ENCODE data around the gene GPC6. TPM values are rescaled to one million over a fixed set of nuclear protein-coding genes. Genes with fewer than 3 reads are reported as not detected.

Gene GPC6
- total RNA-seq, 3 donors from 2014 or later (not counting 1 experiment from before 2014, with no cell fraction given), result not detected

DNA sequence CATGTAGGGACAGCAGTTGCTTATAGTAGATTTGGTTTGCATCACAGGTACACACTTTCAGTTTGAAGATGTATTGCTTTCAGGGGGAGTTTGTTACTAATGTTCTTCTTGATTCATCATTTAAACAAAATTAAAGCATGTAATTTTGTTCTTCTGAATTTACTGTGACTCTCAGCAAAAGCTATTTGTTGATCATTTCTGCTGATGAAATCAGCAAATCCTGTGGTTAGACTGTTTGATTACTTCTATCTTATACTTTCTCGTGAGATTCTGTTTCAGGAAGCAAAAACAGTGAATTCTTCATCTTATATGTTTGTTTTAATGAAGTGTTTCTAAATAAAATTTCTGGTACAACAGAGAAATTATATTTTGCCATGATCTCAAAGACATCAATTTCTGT lies 497.6 kb downstream of the GPC6 start:
- ATAC-seq, result no peak
- Histone ChIP-seq H3K36me3 (ENCODE audit: control insufficient read depth, insufficient read depth, low read length) (no peaks in the 10 kb centered on the region), H3K4me3 (ENCODE audit: low read length) (no peak overlapping the region), H3K9me3 (ENCODE audit: control insufficient read depth, insufficient read depth, low read length) (no peaks in the 10 kb centered on the region), H3K27me3 (ENCODE audit: control insufficient read depth, insufficient read depth, low read length) (no peaks in the 10 kb centered on the region), H3K4me1 (ENCODE audit: control insufficient read depth, insufficient read depth, low read length) (no peaks in the 10 kb centered on the region), H3K27ac (ENCODE audit: low read length) (no peak overlapping the region)
- intact Hi-C loops (cut with micrococcal nuclease), result no loop called here
- H3K27me3 Mint-ChIP-seq (ENCODE audit: low read depth in 2 of 2), result no peaks in the 10 kb centered on the region
- no peak overlapping the region for H3K4me3 Mint-ChIP-seq
- DNase-seq, result no peak
- H3K27ac Mint-ChIP-seq, result no peak overlapping the region
- no peak for TF ChIP-seq CTCF (IDR thresholded peaks at IDR 0.05)
- WGBS (ENCODE audit: insufficient coverage), result no CpG with 5 or more reads among the region's 1 CpG
- no peaks in the 10 kb centered on the region for H3K36me3 Mint-ChIP-seq
- H3K4me1 Mint-ChIP-seq, result no peaks in the 10 kb centered on the region
- peaks cover 7 to 9% of the 10 kb centered on the region in 2 donors for H3K9me3 Mint-ChIP-seq

DNA sequence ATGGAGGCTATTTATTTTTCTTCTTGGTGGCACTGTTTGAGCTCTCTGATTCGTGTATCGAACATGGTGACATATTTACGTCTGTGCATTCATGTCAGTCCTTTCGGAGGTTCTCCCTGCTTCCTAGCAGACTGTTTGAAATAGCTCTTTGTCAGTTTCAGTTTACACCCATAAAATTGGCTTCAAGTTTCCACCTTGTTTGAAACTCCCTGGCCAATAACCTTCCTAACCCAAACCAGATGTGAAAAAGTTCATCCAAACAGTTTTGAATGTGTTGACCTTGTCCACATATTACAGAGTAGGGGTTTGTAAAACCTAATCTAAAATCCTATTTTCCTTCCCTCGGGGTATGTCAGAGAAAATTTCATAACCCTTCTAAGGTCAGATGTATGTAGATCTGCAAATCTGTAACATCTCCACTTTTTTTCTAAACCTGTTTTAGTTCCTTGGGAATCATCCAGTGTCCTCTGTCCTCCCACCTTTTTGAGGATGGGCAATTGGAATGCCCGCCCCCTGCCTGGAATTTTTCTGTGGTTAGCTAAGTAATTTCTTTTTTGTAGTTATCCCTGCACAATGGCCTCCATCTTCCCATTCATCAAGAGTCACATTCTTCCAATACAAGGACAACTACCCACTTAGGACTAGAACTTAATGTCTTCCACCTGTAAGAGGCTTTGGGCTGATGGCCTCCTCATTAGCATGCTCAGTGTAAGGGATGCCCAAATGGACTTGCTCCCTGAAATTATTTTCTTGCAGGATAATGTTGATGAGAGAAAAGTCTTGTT lies 499.8 kb downstream of the GPC6 start:
- H3K4me1 Mint-ChIP-seq, result no peaks in the 10 kb centered on the region
- DNase-seq (no peak), ATAC-seq (no peak)
- Histone ChIP-seq H3K27ac (ENCODE audit: low read length) (no peak overlapping the region), H3K4me3 (ENCODE audit: low read length) (no peak overlapping the region), H3K36me3 (ENCODE audit: control insufficient read depth, insufficient read depth, low read length) (no peaks in the 10 kb centered on the region), H3K27me3 (ENCODE audit: control insufficient read depth, insufficient read depth, low read length) (no peaks in the 10 kb centered on the region), H3K9me3 (ENCODE audit: control insufficient read depth, insufficient read depth, low read length) (no peaks in the 10 kb centered on the region), H3K4me1 (ENCODE audit: control insufficient read depth, insufficient read depth, low read length) (no peaks in the 10 kb centered on the region)
- TF ChIP-seq CTCF (IDR thresholded peaks at IDR 0.05), result no peak
- no peaks in the 10 kb centered on the region for H3K36me3 Mint-ChIP-seq
- 87% methylated on average over 4 of the region's 6 CpGs for WGBS (ENCODE audit: insufficient coverage)
- peaks cover 4 to 6% of the 10 kb centered on the region in 2 donors for H3K9me3 Mint-ChIP-seq
- no peaks in the 10 kb centered on the region for H3K27me3 Mint-ChIP-seq (ENCODE audit: low read depth in 2 of 2)
- intact Hi-C loops (cut with micrococcal nuclease), result no loop called here
- H3K27ac Mint-ChIP-seq, result no peak overlapping the region
- no peak overlapping the region for H3K4me3 Mint-ChIP-seq

DNA sequence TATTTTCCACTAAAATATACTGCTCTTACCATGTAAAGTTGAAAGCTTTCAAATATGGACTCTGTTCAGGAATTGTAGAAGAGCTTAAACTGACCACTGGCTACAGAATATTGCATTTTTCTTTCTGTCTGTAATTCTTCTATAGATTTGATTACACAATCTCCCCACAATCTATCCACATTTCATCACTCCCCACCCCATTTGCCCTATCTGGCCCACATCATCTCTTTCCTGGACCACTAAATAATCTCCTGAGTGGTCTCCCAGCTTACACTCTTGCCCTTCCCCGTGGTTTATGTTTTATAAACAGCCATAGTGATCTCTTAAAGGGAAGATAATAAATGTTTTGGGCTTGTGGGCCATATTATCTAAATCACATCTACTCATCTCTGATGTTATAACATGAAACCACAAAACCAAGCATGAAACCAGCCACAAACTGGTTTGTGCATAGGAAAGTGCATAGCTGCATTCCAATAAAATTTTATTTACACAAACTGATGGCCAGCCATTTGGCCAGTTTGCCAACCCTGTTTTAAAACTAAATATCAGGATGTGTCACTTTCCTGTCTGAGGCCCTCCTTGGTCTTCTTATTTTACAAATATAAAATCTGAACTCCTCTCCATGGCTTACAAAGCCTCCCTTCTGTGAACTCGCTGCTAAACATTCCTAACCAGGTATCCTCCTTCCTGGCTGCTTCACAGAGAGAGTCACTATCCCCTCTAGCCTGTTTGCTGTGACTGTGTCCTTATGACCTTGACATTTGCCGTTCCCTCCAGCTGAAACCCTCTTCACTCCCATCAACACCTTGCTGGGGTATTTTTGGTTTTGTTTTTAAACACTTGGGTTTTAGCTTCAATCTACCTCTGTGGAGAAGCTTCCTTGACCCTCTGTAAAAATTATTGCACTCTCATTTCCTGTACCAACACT lies 500.9 kb downstream of the GPC6 start:
- Histone ChIP-seq H3K27ac (ENCODE audit: low read length) (no peak overlapping the region), H3K4me3 (ENCODE audit: low read length) (no peak overlapping the region), H3K9me3 (ENCODE audit: control insufficient read depth, insufficient read depth, low read length) (no peaks in the 10 kb centered on the region), H3K4me1 (ENCODE audit: control insufficient read depth, insufficient read depth, low read length) (no peaks in the 10 kb centered on the region), H3K36me3 (ENCODE audit: control insufficient read depth, insufficient read depth, low read length) (no peaks in the 10 kb centered on the region), H3K27me3 (ENCODE audit: control insufficient read depth, insufficient read depth, low read length) (no peaks in the 10 kb centered on the region)
- ATAC-seq (no peak), DNase-seq (no peak)
- Mint-ChIP-seq H3K4me3 (no peak overlapping the region), H3K9me3 (peaks cover 4 to 6% of the 10 kb centered on the region in 2 donors), H3K27ac (no peak overlapping the region), H3K36me3 (no peaks in the 10 kb centered on the region), H3K27me3 (ENCODE audit: low read depth in 2 of 2) (no peaks in the 10 kb centered on the region), H3K4me1 (no peaks in the 10 kb centered on the region)
- no peak for TF ChIP-seq CTCF (IDR thresholded peaks at IDR 0.05)
- 69% methylated on average over 1 of the region's 3 CpGs for WGBS (ENCODE audit: insufficient coverage)
- intact Hi-C loops (cut with micrococcal nuclease), result no loop called here

Measured in natural killer cell (primary cell).